Smooth muscle cell of the brain vasculature (primary cell): ENCODE measurements around the gene SH3RF1.

Experiments used
- DNase-seq: peaks from one replicate; pipeline ENCODE4 v3.0.0-alpha.2; 2012; ENCODE audit warnings: low read depth, low spot score

Gene SH3RF1

GRCh38 chr4:169136796-169137557 lies 133.8 kb downstream of the SH3RF1 start:
- no peak for DNase-seq

GRCh38 chr4:169136330-169136729 lies 134.4 kb downstream of the SH3RF1 start:
- no peak for DNase-seq

GRCh38 chr4:169135776-169136175 lies 135.0 kb downstream of the SH3RF1 start:
- no peak for DNase-seq

- no peak for DNase-seq
These were observed 136.8 kb downstream of the SH3RF1 start for GRCh38 chr4:169133932-169134331.

- DNase-seq: no peak
These were observed 138.0 kb downstream of the SH3RF1 start for GRCh38 chr4:169132561-169133305.

GRCh38 chr4:169131556-169132208 lies 139.1 kb downstream of the SH3RF1 start:
- no peak for DNase-seq

GRCh38 chr4:169128902-169129301 lies 141.9 kb downstream of the SH3RF1 start:
- DNase-seq: no peak

- DNase-seq: no peak
These were observed 143.4 kb downstream of the SH3RF1 start for GRCh38 chr4:169127314-169127713.

GRCh38 chr4:169124661-169125060 lies 146.1 kb downstream of the SH3RF1 start:
- DNase-seq: no peak

GRCh38 chr4:169122422-169122821 lies 148.3 kb downstream of the SH3RF1 start:
- DNase-seq: no peak

- DNase-seq: no peak
These were observed 148.8 kb downstream of the SH3RF1 start for GRCh38 chr4:169121861-169122382.

GRCh38 chr4:169120624-169121023 lies 150.1 kb downstream of the SH3RF1 start:
- no peak for DNase-seq

- no peak for DNase-seq
These were observed 151.2 kb downstream of the SH3RF1 start for GRCh38 chr4:169119536-169119935.

GRCh38 chr4:169117591-169118081 lies 153.1 kb downstream of the SH3RF1 start:
- no peak for DNase-seq

GRCh38 chr4:169116270-169116901 lies 154.4 kb downstream of the SH3RF1 start:
- DNase-seq: no peak

GRCh38 chr4:169115897-169116254 lies 154.9 kb downstream of the SH3RF1 start:
- DNase-seq: no peak

- no peak for DNase-seq
These were observed 155.4 kb downstream of the SH3RF1 start for GRCh38 chr4:169115144-169115896.

GRCh38 chr4:169114341-169114974 lies 156.3 kb downstream of the SH3RF1 start:
- DNase-seq: no peak

GRCh38 chr4:169110633-169111032 lies 160.1 kb downstream of the SH3RF1 start:
- no peak for DNase-seq

GRCh38 chr4:169109035-169109675 lies 161.6 kb downstream of the SH3RF1 start:
- DNase-seq: no peak
